GM12874 (cell line): Measurements from ENCODE around the gene IL20RA.

Source experiments
- TF ChIP-seq, protein P1 (sequence below): IDR thresholded peaks from 2 replicates; pipeline ENCODE4 v1.5.1; 2011; ENCODE audit warnings: low read depth, mild to moderate bottlenecking, control low read depth, low read length, moderate library complexity; ENCODE audit not compliant: insufficient read depth

IL20RA gene

DNA sequence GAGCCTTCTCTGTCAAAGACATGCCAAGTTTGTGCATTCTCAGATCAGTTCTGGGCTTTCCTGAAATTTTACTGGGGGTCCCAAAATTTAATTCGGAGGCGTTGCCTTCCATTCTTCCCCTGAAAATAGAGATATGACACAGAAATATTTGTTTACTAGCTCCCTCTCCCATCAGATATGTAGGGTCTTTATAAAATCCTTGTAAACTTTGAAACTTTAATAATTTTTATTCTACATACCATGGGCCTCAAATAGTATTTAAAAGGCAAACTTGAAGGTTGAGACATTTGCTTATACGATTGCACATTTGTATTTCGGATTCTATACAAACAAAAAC lies 54.6 kb downstream of the IL20RA start:
- TF ChIP-seq, protein P1, sequence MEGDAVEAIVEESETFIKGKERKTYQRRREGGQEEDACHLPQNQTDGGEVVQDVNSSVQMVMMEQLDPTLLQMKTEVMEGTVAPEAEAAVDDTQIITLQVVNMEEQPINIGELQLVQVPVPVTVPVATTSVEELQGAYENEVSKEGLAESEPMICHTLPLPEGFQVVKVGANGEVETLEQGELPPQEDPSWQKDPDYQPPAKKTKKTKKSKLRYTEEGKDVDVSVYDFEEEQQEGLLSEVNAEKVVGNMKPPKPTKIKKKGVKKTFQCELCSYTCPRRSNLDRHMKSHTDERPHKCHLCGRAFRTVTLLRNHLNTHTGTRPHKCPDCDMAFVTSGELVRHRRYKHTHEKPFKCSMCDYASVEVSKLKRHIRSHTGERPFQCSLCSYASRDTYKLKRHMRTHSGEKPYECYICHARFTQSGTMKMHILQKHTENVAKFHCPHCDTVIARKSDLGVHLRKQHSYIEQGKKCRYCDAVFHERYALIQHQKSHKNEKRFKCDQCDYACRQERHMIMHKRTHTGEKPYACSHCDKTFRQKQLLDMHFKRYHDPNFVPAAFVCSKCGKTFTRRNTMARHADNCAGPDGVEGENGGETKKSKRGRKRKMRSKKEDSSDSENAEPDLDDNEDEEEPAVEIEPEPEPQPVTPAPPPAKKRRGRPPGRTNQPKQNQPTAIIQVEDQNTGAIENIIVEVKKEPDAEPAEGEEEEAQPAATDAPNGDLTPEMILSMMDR = no peak

- TF ChIP-seq, protein P1 = no peak
These were observed 55.1 kb downstream of the IL20RA start for GRCh38 chr6:136989571-136990241.

- TF ChIP-seq, protein P1 = no peak
These were observed 57.2 kb downstream of the IL20RA start for GRCh38 chr6:136987526-136987925.

GRCh38 chr6:136985502-136985901 lies 59.3 kb downstream of the IL20RA start:
- TF ChIP-seq, protein P1 = no peak

GRCh38 chr6:136984578-136984977 lies 60.2 kb downstream of the IL20RA start:
- TF ChIP-seq, protein P1 = no peak

GRCh38 chr6:136983687-136984086 lies 61.1 kb downstream of the IL20RA start:
- TF ChIP-seq, protein P1 = no peak

DNA sequence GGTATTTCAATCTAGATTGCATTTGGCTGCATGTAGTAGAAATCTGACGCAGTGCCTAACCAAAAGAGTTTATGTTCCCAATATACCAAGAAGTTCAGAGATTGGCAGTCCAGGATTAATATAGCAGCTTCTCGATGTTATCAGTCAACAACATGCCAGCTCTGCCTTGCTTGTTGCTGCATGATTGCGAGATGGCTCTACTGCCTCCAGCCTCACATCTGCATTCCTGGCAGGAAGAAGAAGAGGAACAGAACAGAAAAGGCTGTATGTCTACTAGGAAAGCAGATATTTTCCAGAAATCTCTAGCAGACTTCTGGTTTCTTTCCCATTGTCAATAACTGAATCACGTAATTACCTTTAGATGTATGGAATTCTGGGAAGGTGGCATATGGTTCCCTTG lies 61.8 kb downstream of the IL20RA start:
- TF ChIP-seq, protein P1 = no peak
